Heart left ventricle (tissue), 13 donors: ENCODE data around the gene MTG1.

Source experiments
- CTCF ChIP-seq, 12 donors: fragments of 200-600 bp; sonication (generic) in 4 of 12; IDR thresholded peaks; one replicate each; pipeline versions ENCODE4 v1.5.0 to v1.8.0; 2018 to 2022; ENCODE audit warnings: antibody characterized with exemption in 12 of 12, mild to moderate bottlenecking in 5 of 12
- POLR2A ChIP-seq, 2 donors: fragments of 450-650 bp; IDR thresholded peaks; one replicate each; pipeline ENCODE4 v1.6.1; 2017; ENCODE audit warnings: antibody characterized with exemption in 2 of 2, mild to moderate bottlenecking in 2 of 2, moderate library complexity in 2 of 2
- donor health status: ischemic (EF 13 %, LVEDD 7.1; RV severe dilation, severe dysfunction).
- donor health status: DM: no; HTN: yes; CAD: no.
- donor health status: DM: no; HTN: no; CAD: no.
- donor health status: ischemic (EF 25% LVEDD 6.9; RV normal size, moderate dysfunction).
- donor health status: ischemic (EF 25% LVEDD 5.7; RV mildly dilated, moderate dysfunction).
- donor health status: ischemic (EF 35%, LVEDD 5.7; RV mildly dilated, moderate dysfunction).
- donor health status: nonischemic (EF 11% LVEDD 7.7; RV severe dilation, severe dysfunction).
- donor health status: DM: yes; HTN: yes; CAD: no.
- donor health status: PGD.
- donor health status: ischemic (EF 29% LVEDD 5.4; RV normal size, mild dysfunction).
- donor health status: nonischemic (EF 23%, LVEDD 6.1; RV moderate dilation, normal function).

GRCh38 chr10:133359972-133360610 is 33.9 kb upstream of the MTG1 start:
- TF ChIP-seq CTCF (IDR thresholded peaks at IDR 0.05), result no peak
- TF ChIP-seq POLR2A (IDR thresholded peaks at IDR 0.05), result no peak
